Endothelial cell (in vitro differentiated cells): ENCODE results near the gene HTRA2. TPM values are rescaled to one million over a fixed set of nuclear protein-coding genes. Genes with fewer than 3 reads are reported as not detected.

Experiments
- DNase-seq: peaks from one replicate; pipeline ENCODE4 v3.0.0; 2021; ENCODE audit warnings: low spot score
- H3K27ac Mint-ChIP-seq: one replicate; pipeline ENCODE4 v1.8.0; 2021; ENCODE audit warnings: mixed read lengths, inconsistent platforms; ENCODE audit not compliant: unreplicated experiment
- H3K27me3 Mint-ChIP-seq: one replicate; pipeline ENCODE4 v1.8.0; 2021; ENCODE audit warnings: mild to moderate bottlenecking, moderate library complexity, mixed read lengths, inconsistent platforms; ENCODE audit not compliant: unreplicated experiment
- H3K36me3 Mint-ChIP-seq: one replicate; pipeline ENCODE4 v1.8.0; 2021; ENCODE audit warnings: mild to moderate bottlenecking, low read depth, mixed read lengths, inconsistent platforms; ENCODE audit not compliant: unreplicated experiment
- H3K4me1 Mint-ChIP-seq: one replicate; pipeline ENCODE4 v1.8.0; 2021; ENCODE audit warnings: mild to moderate bottlenecking, mixed read lengths, inconsistent platforms; ENCODE audit not compliant: unreplicated experiment
- H3K4me3 Mint-ChIP-seq: one replicate; pipeline ENCODE4 v1.8.0; 2021; ENCODE audit warnings: mild to moderate bottlenecking, mixed read lengths, inconsistent platforms; ENCODE audit not compliant: unreplicated experiment
- H3K9me3 Mint-ChIP-seq: one replicate; pipeline ENCODE4 v1.8.0; 2021; ENCODE audit warnings: mixed read lengths, inconsistent platforms; ENCODE audit not compliant: unreplicated experiment
- CTCF ChIP-seq: fragments of 200-600 bp; sonication (generic); IDR thresholded peaks from one replicate; pipeline ENCODE4 v1.5.0; 2021; ENCODE audit warnings: antibody characterized with exemption; ENCODE audit not compliant: unreplicated experiment
- total RNA-seq: library from RNA; stranded (reverse); fragmentation: NEBNext Ultra II Directional; extraction: Animal tissue kit (Norgen Biotek cat#: 25700); gene quantifications from one replicate; pipeline ENCODE4 v1.2.1, GENCODE V29; 2021; ENCODE audit not compliant: unreplicated experiment

The HTRA2 gene
- total RNA-seq, 1 donor from 2014 or later: 44.3 TPM

- H3K4me1 Mint-ChIP-seq: peaks cover 3% of the 10 kb centered on the region
- H3K27ac Mint-ChIP-seq: no peak overlapping the region
- peaks cover 9% of the 10 kb centered on the region for H3K36me3 Mint-ChIP-seq
- TF ChIP-seq CTCF: no peak
- no peaks in the 10 kb centered on the region for H3K9me3 Mint-ChIP-seq
- H3K27me3 Mint-ChIP-seq: peaks cover 2% of the 10 kb centered on the region
- no peak for DNase-seq
- no peak overlapping the region for H3K4me3 Mint-ChIP-seq
These were observed 6.6 kb downstream of the HTRA2 start for GRCh38 chr2:74536166-74536950.

GRCh38 chr2:74537140-74537539, 7.4 kb downstream of the HTRA2 start:
- Mint-ChIP-seq H3K9me3 (no peaks in the 10 kb centered on the region), H3K4me3 (no peak overlapping the region), H3K27ac (no peak overlapping the region), H3K27me3 (peaks cover 2% of the 10 kb centered on the region), H3K4me1 (no peaks in the 10 kb centered on the region), H3K36me3 (peaks cover 2% of the 10 kb centered on the region)
- no peak for DNase-seq
- TF ChIP-seq CTCF: no peak

- Mint-ChIP-seq H3K9me3 (no peaks in the 10 kb centered on the region), H3K4me1 (no peaks in the 10 kb centered on the region), H3K27ac (no peak overlapping the region), H3K36me3 (no peaks in the 10 kb centered on the region), H3K4me3 (no peak overlapping the region), H3K27me3 (peaks cover 1% of the 10 kb centered on the region)
- no peak for DNase-seq
- TF ChIP-seq CTCF: no peak
These were observed 9.2 kb downstream of the HTRA2 start for GRCh38 chr2:74538881-74539339.

GRCh38 chr2:74540291-74540690, 10.6 kb downstream of the HTRA2 start:
- no peaks in the 10 kb centered on the region for H3K9me3 Mint-ChIP-seq
- H3K27ac Mint-ChIP-seq: no peak overlapping the region
- no peak overlapping the region for H3K4me3 Mint-ChIP-seq
- no peaks in the 10 kb centered on the region for H3K36me3 Mint-ChIP-seq
- no peaks in the 10 kb centered on the region for H3K4me1 Mint-ChIP-seq
- H3K27me3 Mint-ChIP-seq: peaks cover 5% of the 10 kb centered on the region
- DNase-seq: no peak
- TF ChIP-seq CTCF: no peak

- DNase-seq: no peak
- Mint-ChIP-seq H3K27ac (no peak overlapping the region), H3K36me3 (no peaks in the 10 kb centered on the region), H3K9me3 (no peaks in the 10 kb centered on the region), H3K4me3 (no peak overlapping the region), H3K27me3 (peaks cover 5% of the 10 kb centered on the region), H3K4me1 (peaks cover 1% of the 10 kb centered on the region)
- no peak for TF ChIP-seq CTCF
These were observed 13.2 kb downstream of the HTRA2 start for GRCh38 chr2:74542978-74543377.
